ENCODE results near the gene ULK1.
"Not testable (repeated sequence)": the region's sequence is repeated elsewhere in the genome, so short reads cannot be mapped to it uniquely, and the experiment has no call there.

The ULK1 gene

DNA sequence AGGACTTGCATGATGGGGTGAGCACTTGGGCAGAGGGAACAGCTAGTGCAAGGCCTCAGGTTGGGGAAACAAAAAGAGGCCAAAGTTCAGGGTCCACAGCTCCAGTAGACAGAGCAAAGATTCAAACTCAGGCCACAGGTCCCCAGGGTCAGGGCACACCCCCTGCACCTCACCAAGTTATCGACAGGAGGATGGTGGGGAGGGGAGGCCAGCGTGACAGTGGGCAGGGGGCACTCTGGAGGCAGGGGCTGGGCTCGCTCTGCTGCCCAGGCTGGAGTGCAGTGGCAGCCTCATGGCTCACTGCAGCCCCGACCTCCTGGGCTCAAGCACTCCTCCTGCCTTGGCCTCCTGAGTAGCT lies 32.4 kb upstream of the ULK1 start:
- DNase-seq: no peak

DNA sequence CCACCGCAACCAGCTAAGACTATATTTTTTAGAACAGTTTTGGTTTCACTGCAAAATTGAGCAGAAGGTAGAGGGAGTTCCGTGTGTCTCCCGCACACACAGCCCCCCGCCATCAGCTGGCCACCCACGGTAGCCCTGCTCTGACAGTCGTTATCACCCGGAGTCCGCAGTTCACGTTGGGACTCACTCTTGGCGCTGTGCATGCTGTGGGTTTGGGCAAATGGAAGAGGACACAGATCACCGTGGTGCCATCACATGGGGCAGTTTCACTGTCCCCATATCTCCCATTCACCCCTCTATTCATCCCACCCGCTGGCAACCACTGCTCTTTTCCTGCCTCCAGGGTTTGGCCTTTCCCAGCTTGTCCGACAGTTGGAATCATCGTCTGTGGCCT lies 31.8 kb upstream of the ULK1 start:
- DNase-seq: no peak

DNA sequence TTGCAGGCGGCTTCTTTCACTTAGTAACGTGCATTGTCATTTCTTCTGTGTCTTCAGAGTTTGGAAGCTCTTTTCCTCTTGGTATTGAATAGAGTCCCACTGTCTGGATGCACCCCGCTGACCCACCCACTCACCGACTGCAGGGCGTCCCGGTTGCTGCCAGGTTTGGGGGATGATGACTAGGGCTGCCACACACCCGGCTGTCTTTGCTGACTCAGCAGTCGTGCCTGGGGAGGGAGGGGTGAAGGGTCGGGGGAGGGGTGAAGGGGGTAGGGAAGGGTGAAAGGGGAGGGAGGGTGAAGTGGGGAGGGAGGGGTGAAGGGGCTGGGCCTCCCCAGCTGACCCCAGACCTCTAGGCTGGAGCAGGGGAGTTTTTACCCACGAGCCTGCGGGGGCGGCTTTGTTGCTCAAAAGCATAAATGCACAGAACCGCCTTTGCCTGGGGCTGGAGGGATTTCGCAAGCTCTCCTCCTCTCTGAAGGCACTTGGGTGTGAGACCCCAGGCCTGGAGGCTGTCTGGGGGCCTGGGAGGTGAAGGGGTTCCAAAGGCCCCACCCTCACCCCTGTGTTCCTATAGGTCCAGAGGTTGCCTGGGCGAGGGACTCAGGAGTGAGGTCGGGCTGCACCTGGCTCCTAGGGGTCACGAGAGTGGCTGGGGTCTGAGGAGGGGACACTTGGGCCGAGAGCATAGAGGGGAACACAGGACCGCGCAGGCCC lies 31.3 kb upstream of the ULK1 start:
- DNase-seq: no peak

DNA sequence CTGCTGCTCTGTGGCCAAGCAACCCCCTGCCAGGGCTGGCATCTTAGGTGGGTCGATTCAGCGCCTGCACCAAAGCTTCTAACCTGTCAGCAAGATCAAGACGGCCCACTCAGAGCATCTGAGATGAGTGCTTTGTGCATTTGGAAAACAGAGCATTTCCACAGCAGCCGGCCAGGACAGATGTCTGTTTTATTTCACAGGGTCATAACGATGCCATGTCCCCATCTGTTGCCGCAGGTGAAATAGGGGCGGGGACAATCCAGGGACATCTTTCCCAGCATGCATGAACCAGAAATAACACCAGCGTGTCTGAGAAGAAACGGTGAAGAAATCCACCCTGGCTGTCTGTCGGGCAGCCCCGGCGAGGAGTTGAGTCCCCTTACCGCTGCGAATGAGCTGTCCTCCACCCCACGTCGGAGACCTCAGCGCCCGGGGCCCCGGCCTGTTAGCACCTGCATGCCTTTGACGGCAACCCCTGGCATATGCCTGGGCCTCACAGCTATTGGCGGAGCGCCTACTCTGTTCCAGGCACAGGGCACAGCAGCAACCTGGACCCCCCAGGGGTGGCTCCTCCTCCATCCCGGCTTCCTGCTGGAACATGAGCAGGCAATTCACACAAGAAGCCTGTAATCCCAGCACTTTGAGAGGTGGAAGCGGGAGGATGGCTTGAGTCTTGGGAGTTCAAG lies 30.6 kb upstream of the ULK1 start:
- no peak for DNase-seq

DNA sequence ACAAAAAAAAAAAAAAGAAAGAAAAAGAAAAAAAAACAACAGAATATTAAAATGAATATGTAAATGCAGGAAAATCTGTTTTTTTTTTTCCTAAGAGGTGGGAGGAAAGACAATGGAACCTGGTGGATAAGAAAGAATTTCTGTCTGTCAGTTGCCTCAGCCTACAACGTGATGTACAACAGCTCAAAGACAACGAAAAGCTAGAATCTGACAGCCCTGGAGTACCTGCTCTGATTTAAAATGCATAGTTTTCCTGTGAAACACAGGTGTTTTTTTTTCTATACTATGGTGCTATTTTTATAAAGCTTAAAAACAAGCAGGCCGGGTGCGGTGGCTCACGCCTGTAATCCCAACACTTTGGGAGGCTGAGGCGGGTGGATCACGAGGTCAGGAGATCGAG lies 30.0 kb upstream of the ULK1 start:
- no peak for DNase-seq

DNA sequence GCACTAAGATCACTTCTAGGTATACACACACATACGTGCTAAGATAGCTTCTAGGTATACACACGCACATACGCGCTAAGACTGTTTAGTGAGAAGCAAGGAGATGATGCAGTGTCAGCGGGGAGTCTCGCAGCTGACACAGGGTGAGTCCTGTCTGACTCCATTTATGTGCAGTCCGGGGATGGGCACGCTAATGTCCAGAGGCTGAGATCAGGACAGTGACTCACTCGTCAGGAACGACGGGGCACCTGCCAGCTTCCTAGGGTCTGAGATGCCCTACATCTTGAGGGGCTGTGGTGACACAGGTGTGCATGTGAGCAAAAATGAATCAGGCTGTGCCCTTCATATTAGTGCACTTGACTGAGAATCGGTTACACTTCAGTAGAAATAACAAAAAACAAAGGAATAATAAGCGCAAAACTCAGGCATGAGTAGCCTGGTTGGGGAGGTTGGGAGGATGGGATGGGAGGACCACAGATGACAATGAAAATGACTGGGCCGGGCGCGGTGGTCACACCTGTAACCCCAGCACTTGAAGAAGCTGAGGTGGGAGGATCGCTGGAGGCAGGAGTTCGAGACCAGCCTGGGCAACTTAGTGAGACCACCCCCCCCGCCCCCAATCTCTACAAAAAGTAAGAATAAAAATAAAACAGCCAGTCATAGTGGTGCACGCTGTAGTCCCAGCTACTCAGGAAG lies 29.1 kb upstream of the ULK1 start:
- no peak for DNase-seq

DNA sequence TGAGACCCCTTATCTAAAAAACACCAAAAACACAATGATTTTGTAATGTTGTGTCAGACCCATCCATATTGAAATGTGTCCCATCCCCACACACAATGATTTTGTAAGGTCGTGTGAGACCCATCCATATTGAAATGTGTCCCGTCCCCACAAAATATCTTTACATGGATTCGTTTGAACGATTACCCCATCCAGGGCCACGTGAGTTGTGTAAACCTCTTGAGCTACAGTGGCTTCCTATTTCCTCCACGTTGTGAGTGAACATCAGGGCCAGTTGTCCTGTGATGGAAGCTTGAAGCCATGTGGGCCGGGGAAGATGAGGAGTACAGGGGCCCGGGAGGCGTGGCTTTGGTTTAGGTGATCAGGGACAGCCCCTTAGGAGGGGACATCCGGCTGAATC lies 27.0 kb upstream of the ULK1 start:
- no peak for DNase-seq

DNA sequence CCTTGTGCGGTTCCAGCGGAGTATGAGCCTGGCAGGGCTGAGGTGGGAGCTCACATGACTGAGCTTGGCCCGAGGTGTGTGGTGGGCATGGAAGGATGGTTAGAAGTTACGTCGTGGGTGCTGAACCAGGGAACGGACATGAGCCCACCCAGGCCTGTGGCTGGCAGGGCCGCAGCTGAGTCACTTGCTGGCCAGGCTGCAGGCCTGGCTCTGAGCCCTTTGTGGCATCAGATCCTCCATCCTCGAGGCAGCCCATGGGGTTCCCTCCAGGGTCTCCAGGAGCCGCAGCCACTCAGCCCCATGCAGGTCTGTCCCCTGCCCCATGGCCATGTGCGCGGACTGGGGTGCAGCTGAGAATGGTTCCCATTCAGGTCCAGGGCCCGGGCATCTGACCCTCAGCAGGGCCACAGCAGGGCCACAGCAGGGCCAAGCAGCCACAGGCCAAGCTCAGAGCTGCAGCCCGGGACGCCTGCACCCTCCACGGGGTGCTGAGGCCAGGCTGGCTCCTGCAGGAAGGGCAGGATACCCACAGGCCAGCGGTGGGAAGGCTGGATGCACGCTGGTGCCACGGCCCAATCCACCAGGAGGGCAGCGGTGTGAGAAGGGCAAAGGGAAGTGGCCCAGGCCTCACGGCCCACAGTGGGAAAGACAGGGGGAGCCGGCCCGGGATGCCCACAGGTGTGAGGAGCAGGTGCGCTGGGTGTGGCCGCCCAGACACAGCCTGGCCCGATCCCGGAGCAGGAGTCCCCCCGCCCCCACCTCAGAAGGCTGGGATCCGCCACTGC lies 26.3 kb upstream of the ULK1 start:
- DNase-seq: no peak

DNA sequence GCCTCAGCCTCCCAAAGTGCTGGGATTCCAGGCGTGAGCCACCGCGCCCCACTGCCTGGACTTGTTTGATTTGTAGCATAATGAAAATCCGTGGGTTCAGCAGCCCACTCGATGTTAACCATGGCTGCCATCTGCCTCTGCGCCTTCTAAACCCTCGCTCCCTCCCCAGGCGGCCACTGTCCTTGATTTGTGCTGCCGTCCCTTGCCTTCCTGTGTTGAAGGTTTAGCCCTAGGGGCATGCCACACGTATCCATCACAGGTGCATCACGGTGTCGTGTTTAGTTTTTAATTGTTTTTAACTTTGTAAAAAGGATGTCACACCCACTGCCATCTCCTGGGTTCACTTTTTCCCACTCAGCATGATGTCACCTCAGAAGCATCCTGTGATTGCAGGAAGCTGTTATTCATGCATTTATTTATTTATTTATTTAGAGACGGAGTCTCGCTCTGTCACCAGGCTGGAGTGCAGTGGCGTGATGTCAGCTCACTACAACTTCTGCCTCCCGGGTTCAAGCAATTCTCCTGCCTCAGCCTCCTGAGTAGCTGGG lies 24.5 kb upstream of the ULK1 start:
- DNase-seq: no peak

DNA sequence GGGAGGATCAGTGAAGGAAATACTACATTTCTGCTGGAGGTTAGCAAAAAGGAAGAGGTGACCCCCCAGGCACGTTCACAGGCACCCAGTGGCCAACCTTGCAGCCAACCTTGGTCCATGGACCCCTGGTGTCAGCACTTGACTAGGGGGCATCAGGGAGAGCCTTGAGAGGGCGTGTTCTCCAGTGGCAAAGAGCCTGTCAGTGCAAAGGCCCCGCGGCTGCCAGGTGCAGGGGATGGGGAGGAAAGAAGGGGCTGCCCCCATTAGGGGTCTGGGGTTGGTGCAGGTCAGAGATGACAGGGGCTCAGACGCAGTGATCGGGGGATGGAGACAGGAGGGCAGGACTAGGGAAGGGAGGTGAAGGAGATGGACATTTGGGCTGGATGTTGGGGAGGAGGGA lies 22.7 kb upstream of the ULK1 start:
- DNase-seq: no peak

DNA sequence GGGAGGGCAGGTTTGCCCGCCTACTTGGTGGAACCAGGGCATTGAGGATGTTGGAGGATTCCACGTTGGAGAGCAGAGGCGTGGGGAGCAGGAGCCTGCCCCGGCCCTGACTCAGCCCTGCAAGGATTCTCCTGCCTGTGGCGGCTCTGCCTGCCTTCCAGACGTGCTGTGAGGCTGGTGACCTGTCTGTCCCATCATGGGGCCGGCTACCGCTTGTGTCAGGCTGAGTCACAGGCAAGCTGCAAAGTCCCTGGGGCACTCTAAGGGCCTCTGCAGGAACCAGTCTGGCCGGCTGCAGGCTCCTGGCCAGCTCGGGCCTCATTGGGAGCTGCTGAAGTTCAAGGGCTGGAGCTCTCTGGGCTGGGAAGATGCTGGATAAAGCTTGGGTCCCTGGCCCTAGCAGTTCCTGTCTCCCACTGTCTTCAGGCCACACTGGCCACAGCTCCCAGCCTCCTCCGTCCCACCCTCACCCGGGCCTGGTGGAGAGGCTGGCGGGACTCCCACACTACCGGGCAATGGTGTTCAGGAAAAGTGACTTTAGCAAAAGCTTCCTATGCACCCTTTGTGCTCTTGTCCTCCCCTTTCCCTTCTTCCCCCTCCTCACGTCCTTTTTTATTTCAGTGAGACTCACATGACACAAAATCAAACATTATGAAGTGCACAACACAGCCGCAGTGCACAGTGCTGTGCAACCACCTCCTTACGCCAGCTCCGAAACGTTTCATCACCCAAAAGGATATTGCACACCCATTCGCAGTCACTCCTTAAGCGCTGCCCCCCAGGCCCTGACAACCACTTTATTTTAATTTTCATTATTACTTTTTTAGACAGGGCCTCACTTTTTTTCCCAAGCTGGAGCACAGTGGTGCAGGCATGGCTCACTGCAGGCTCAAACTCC lies 22.0 kb upstream of the ULK1 start:
- DNase-seq: no peak

DNA sequence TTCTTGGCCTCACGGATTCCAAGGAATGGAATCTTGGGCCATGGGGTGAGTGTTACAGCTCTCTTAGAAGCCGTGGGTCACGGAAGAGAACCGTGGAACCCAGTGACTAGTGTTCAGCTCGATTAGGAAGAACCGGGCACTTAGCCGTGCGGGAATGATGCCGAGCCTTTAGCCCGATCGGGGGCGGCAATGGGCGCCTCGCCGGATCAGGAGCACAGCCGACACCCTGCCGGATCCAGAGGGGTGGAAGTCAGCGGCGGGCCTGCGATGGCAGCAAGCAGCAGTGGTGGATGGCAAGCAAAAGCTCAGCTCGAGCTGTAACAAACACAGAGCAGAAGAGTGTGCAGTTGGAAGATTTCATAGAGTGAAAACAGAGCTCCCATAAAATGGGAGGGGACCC lies 21.1 kb upstream of the ULK1 start:
- no peak for DNase-seq

DNA sequence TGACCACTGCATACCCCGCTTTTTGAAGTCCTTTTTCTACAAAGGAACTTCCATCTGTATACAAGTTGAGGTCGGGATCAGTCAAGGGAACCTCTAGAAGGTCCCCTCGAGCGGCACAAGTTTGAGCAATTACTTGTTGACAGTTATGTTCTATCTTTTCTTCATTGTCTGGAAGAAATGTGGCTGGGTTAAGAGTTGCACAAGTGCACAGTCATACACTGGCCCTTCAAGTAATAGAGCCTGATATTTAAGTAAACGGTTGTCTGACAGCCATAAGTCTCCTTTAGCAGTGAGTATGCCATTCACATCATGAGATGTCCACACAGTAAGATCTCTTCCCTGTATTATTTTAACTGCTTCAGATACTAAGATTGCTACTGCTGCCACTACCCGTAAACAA lies 19.4 kb upstream of the ULK1 start:
- DNase-seq: not testable (repeated sequence)

DNA sequence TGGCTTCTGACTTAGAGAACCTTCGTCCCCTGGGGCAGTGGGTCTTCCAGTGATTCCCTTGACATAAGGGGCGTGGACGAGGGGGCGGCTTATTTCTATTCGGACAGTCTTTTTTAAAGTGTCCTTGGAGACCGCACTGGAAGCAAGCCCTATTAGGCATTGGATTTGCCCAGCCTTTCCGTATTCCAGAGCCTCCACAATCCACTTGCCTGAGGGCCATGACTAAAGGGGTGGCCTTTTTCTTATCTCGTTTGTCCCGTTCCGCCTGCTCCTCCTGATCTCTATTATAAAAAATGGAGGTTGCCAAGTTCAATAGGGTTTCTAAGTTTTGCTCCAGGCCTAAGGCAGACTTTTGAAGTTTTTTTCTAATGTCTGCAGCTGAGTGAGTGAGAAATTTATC lies 17.2 kb upstream of the ULK1 start:
- not testable (repeated sequence) for DNase-seq

DNA sequence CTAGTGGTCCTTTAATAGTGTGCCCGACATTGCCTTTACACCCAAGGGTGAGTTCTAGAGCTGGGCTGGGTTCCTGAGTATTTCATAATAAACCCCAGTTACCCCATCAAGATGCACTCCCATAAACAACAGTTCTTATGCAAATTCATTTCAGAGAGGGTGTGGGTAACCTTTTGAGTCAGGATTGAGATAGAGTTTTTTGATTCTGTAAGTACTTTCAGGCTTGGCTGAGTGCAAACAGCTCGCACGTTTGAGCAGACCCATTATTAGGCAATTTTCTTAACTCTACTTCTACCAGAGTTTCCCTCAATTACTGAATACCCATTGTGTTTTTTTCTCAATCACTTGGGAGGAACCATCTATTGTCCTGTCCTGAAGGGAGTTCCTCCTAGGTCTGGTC lies 16.0 kb upstream of the ULK1 start:
- DNase-seq: not testable (repeated sequence)

DNA sequence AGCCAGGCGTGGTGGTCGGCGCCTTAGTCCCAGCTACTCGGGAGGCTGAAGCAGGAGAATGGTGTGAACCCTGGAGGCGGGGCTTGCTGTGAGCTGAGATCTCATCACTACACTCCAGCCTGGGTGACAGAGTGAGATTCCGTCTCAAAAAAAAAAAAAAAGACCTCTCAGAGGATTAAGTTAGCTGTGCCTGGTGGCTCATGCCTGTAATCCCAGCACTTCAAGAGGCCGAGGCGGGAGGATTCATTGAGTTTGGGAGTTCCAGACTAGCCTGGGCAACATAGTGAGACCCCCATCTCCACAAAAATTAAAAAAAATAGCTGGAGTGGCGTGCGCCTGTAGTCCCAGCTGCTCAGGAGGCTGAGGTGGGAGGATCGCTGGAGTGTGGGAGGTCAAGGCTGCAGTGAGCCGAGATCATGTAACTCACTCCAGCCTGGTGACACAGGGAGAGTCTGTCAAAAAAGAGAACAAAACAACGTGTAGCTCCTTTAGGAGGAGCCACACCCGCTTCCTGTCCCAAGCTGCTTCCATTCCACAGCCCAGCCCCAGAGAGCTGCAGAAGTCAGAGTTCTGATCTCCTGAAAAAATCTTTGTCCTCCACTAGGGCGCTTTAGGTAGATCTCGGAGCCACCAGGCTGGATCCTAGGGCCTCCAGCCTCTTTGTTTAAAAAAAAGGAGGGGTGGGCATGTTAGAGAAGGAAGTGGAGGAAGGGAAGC lies 11.5 kb upstream of the ULK1 start:
- no peak for DNase-seq

DNA sequence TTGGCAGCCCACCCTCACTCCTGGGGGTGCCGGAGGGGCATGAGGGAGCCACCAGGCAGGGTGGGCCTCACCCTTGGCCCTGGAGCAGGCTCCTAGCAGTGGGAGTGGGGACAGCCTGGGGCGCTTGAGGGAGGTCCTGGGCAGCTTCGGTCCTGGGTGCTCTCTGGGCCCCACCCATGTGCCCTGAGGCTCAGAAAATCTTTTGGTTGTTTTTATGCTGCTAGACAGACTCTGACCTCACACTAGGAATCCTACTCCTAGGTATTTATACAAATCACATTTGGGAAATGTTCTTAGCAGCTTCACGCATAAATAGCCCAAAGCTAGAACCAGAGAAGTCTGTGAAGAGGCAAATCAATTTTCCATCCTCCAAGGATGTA lies 10.9 kb upstream of the ULK1 start:
- no peak for DNase-seq

DNA sequence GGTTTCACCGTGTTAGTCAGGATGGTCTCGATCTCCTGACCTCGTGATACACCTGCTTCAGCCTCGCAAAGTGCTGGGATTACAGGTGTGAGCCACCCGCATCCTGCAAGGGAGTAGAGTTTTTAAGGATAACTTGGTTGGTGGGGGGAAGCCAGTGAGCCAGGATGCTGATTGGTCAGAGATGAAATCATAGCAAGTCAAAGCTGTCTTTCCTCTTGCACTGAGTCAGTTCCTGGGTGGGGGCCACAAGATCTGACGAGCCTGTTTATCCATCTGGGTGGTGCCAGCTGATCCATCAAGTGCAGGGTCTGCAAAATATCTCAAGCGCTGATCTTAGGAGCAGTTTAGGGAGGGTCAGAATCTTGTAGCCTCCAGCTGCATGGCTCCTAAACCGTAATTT lies 9.3 kb upstream of the ULK1 start:
- not testable (repeated sequence) for DNase-seq

DNA sequence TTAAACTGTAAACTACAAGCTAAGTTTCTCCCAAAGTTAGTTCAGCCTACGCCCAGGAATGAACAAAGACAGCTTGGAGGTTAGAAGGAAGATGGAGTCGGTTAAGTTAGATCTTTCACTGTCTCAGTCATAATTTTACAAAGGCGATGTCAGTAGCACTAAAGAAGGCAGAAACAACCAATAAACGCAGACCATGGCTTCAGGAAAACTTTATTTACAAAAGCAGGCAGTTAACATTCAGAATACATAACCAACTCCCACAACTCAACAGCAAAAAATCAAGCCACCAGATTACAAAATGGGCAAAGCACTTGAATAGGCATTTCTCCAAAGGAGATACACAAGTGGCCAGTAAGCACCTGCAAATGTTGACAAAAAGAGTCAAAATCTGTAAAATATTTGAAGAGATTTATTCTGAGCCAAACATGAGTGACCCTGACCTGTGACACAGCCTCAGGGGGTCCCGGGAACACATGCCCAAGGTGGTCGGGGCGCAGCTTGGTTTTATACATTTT lies 8.8 kb upstream of the ULK1 start:
- DNase-seq: no peak

DNA sequence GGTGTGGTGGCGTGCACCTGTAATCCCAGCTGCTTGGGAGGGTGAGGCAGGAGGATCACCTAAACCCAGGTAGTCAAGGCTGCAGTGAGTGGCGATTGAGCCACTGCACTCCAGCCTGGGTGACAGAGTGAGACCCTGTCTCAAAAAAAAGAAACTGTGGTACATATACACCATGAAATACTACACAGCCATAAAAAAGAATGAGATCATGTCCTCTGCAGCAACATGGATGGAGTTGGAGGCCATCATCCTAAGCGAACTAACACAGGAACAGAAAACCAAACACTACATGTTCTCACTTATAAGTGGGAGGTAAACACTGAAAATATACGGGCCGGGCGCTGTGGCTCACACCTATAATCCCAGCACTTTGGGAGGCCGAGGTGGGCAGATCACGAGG lies 2.7 kb upstream of the ULK1 start:
- DNase-seq: not testable (repeated sequence)
